ENCODE data around the gene ENO1.

- TF ChIP-seq EZH2 (IDR thresholded peaks at IDR 0.05; ENCODE audit: insufficient read depth, low read length) (no peak), CTCF (IDR thresholded peaks at IDR 0.05; ENCODE audit: insufficient read depth, low read depth, low read length) (no peak)
Measured at GRCh38 chr1:8902765-8903164, 24.3 kb upstream of the ENO1 start.

All from astrocyte (in vitro differentiated cells and primary cell).